HG02970 (cell line): ENCODE measurements around the gene DGCR2.
"Not testable (repeated sequence)": the region's sequence is repeated elsewhere in the genome, so short reads cannot be mapped to it uniquely, and the experiment has no call there.

Source experiments
- ATAC-seq: cut with Tn5 transposase; IDR thresholded peaks from one replicate; pipeline ENCODE4 v1.9.1; 2021; ENCODE audit warnings: mild to moderate bottlenecking, moderate library complexity, moderate number of reproducible peaks; ENCODE audit not compliant: unreplicated experiment, low FRiP score

Gene DGCR2

GRCh38 chr22:19013881-19014598 lies 108.2 kb downstream of the DGCR2 start:
- not testable (repeated sequence) for ATAC-seq

GRCh38 chr22:19013411-19013810 lies 108.8 kb downstream of the DGCR2 start:
- ATAC-seq = not testable (repeated sequence)

GRCh38 chr22:19012308-19012986 lies 109.8 kb downstream of the DGCR2 start:
- no peak for ATAC-seq

- not testable (repeated sequence) for ATAC-seq
These were observed 110.6 kb downstream of the DGCR2 start for GRCh38 chr22:19011611-19012010.

GRCh38 chr22:19011075-19011474 lies 111.1 kb downstream of the DGCR2 start:
- no peak for ATAC-seq

GRCh38 chr22:19005905-19006304 lies 116.3 kb downstream of the DGCR2 start:
- ATAC-seq = no peak

- ATAC-seq = no peak
These were observed 117.7 kb downstream of the DGCR2 start for GRCh38 chr22:19004471-19004870.

- ATAC-seq = no peak
These were observed 118.7 kb downstream of the DGCR2 start for GRCh38 chr22:19003508-19003907.

- no peak for ATAC-seq
These were observed 119.6 kb downstream of the DGCR2 start for GRCh38 chr22:19002684-19003038.

- ATAC-seq = no peak
These were observed 121.0 kb downstream of the DGCR2 start for GRCh38 chr22:19001204-19001603.

- not testable (repeated sequence) for ATAC-seq
These were observed 122.1 kb downstream of the DGCR2 start for GRCh38 chr22:19000106-19000505.

GRCh38 chr22:18999416-18999815 lies 122.8 kb downstream of the DGCR2 start:
- no peak for ATAC-seq

- no peak for ATAC-seq
These were observed 123.2 kb downstream of the DGCR2 start for GRCh38 chr22:18999008-18999407.

- no peak for ATAC-seq
These were observed 124.3 kb downstream of the DGCR2 start for GRCh38 chr22:18997925-18998315.

- ATAC-seq = no peak
These were observed 124.8 kb downstream of the DGCR2 start for GRCh38 chr22:18997306-18997924.

GRCh38 chr22:18996376-18996900 lies 125.8 kb downstream of the DGCR2 start:
- no peak for ATAC-seq

- no peak for ATAC-seq
These were observed 126.9 kb downstream of the DGCR2 start for GRCh38 chr22:18995327-18995711.

GRCh38 chr22:18994701-18995326 lies 127.4 kb downstream of the DGCR2 start:
- ATAC-seq = no peak

- ATAC-seq = no peak
These were observed 128.2 kb downstream of the DGCR2 start for GRCh38 chr22:18994056-18994455.

- ATAC-seq = no peak
These were observed 129.5 kb downstream of the DGCR2 start for GRCh38 chr22:18992543-18993198.
